Measurements from ENCODE around the gene SELENOK. TPM values are rescaled to one million over a fixed set of nuclear protein-coding genes. Genes with fewer than 3 reads are reported as not detected.

Gene SELENOK
- total and polyA plus RNA-seq, 2 of the 13 experiments (the other 11 are each of a cell fraction or from before 2014, with no cell fraction given): 67.0 to 81.0 TPM

- no peak for TF ChIP-seq ZNF710 (CRISPR knock-in tag; IDR thresholded peaks at IDR 0.05; ENCODE audit: borderline replicate concordance)
- TF ChIP-seq ZMYM4 (CRISPR knock-in tag; IDR thresholded peaks at IDR 0.05): no peak
- no peak for TF ChIP-seq ZKSCAN5 (CRISPR knock-in tag; IDR thresholded peaks at IDR 0.05)
- no peak for TF ChIP-seq ZNF350 (CRISPR knock-in tag; IDR thresholded peaks at IDR 0.05; ENCODE audit: borderline replicate concordance, low read depth)
- no peak for TF ChIP-seq LBX2 (CRISPR knock-in tag; IDR thresholded peaks at IDR 0.05; ENCODE audit: borderline replicate concordance)
- TF ChIP-seq ZNF318 (CRISPR knock-in tag; IDR thresholded peaks at IDR 0.05): 0 out of 2 replicates have a peak, but pooled peaks have one; percentile 59
- no peak for TF ChIP-seq MLLT10 (CRISPR knock-in tag; IDR thresholded peaks at IDR 0.05)
- TF ChIP-seq MBD4 (IDR thresholded peaks at IDR 0.05; ENCODE audit: borderline replicate concordance, low read length): no peak
- TF ChIP-seq ZBTB2 (CRISPR knock-in tag; IDR thresholded peaks at IDR 0.05; ENCODE audit: low read depth): no peak
- TF ChIP-seq BRF2 (CRISPR knock-in tag; IDR thresholded peaks at IDR 0.05): 0 out of 2 replicates have a peak, but pooled peaks have one; percentile 20
- TF ChIP-seq KDM1A (CRISPR knock-in tag; IDR thresholded peaks at IDR 0.05): no peak
- no peak for TF ChIP-seq ZSCAN31 (CRISPR knock-in tag; IDR thresholded peaks at IDR 0.05; ENCODE audit: low read depth)
- no peak for TF ChIP-seq ZNF704 (CRISPR knock-in tag; IDR thresholded peaks at IDR 0.05; ENCODE audit: borderline replicate concordance)
Measured at GRCh38 chr3:53845103-53845880, 46.4 kb downstream of the SELENOK start (continued).
